Measurements from ENCODE around the gene RNF125.

- TF ChIP-seq, protein P1, sequence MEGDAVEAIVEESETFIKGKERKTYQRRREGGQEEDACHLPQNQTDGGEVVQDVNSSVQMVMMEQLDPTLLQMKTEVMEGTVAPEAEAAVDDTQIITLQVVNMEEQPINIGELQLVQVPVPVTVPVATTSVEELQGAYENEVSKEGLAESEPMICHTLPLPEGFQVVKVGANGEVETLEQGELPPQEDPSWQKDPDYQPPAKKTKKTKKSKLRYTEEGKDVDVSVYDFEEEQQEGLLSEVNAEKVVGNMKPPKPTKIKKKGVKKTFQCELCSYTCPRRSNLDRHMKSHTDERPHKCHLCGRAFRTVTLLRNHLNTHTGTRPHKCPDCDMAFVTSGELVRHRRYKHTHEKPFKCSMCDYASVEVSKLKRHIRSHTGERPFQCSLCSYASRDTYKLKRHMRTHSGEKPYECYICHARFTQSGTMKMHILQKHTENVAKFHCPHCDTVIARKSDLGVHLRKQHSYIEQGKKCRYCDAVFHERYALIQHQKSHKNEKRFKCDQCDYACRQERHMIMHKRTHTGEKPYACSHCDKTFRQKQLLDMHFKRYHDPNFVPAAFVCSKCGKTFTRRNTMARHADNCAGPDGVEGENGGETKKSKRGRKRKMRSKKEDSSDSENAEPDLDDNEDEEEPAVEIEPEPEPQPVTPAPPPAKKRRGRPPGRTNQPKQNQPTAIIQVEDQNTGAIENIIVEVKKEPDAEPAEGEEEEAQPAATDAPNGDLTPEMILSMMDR (IDR thresholded peaks at IDR 0.05), result no peak
- TF ChIP-seq TEAD4 (IDR thresholded peaks at IDR 0.05; ENCODE audit: borderline replicate concordance, insufficient read depth) (no peak), PBX3 (IDR thresholded peaks at IDR 0.05) (no peak), SIN3A (IDR thresholded peaks at IDR 0.05; ENCODE audit: borderline replicate concordance, low read depth, low read length) (no peak), GABPA (IDR thresholded peaks at IDR 0.05; ENCODE audit: low read depth) (no peak), TCF12 (IDR thresholded peaks at IDR 0.05) (no peak)
Observed at GRCh38 chr18:31978616-31979015, 40.0 kb upstream of the RNF125 start.
